Measurements from ENCODE around the gene IZUMO1.
"Not testable (repeated sequence)": the region's sequence is repeated elsewhere in the genome, so short reads cannot be mapped to it uniquely, and the experiment has no call there.

The IZUMO1 gene

DNA sequence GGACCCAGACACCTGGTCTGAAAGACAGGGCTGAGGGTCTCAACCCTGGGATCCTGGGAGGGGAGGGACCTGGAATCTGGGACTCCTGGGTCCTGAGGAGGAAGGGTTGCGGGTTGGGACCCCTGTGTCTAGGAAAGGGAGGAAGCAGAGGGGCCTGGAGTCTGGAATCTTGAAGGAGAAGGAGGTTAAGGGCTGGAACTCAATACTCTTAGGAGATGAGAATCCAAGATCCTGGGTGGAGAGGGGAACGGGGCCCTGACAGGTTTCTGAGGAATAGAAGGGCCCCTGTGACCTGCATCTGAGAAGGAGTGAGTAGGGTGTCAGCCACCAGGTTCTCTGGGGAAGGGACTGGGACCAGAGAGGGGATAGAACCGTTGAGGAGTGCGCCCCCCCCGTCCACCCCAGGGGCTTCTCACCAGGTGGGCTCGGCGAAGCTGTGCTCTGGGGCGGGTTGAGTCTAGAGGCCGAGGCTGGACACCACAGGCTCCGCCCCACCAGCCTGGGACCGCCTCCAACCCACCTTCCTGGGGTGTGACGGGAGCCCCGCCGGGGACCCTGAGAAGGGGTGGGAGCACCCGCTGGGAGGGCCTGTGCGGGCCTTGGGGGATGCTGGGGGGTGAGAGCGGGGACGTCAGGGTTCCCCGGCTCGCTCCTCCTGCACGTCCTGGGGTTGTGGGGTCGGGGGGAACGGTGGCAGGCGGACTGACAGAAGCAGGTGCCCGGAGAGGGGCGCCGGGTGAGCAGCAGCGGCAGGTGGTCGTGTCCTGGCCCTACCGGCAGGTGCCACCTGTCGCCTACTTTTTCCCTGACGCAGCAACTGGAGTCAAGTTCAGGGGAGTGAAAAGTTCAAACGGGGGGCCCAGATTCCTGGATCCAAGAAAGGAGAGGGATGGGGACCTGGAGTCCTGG lies 27.2 kb downstream of the IZUMO1 start, which contains the start of gene MAMSTR:
TSS of gene MAMSTR (minus strand) at position 463 of the 909 bp plus-strand sequence. CDS start 694 bp downstream, outside the sequence.
- DNase-seq (ENCODE audit: low spot score): no peak
- TF ChIP-seq CTCF (IDR thresholded peaks at IDR 0.05; ENCODE audit: extremely low read depth, missing control alignments): no peak

GRCh38 chr19:48718711-48719231 lies 27.9 kb downstream of the IZUMO1 start:
- no peak for TF ChIP-seq CTCF (IDR thresholded peaks at IDR 0.05; ENCODE audit: extremely low read depth, missing control alignments)
- no peak for DNase-seq (ENCODE audit: low spot score)

DNA sequence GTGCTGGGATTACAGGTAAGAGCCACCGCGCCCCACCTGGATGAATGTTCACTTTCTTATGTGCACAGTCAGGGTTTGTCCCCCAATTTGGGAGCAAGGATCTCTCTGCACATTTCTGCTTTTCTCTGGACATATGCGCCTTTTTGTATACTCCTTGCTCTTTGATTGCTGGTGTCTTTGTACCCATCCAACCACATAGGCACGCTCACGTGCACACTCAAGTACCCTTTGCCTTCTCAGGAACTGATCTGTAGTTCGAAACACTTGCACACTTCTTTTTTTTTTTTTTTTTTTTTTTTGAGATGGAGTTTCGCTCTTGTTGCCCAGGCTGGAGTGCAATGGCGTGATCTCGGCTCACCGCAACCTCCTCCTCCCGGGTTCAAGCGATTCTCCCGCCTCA lies 28.6 kb downstream of the IZUMO1 start:
- DNase-seq (ENCODE audit: low spot score): not testable (repeated sequence)

GRCh38 chr19:48716562-48717291 lies 30.0 kb downstream of the IZUMO1 start:
- no peak for DNase-seq (ENCODE audit: low spot score)
- no peak for TF ChIP-seq CTCF (IDR thresholded peaks at IDR 0.05; ENCODE audit: extremely low read depth, missing control alignments)

DNA sequence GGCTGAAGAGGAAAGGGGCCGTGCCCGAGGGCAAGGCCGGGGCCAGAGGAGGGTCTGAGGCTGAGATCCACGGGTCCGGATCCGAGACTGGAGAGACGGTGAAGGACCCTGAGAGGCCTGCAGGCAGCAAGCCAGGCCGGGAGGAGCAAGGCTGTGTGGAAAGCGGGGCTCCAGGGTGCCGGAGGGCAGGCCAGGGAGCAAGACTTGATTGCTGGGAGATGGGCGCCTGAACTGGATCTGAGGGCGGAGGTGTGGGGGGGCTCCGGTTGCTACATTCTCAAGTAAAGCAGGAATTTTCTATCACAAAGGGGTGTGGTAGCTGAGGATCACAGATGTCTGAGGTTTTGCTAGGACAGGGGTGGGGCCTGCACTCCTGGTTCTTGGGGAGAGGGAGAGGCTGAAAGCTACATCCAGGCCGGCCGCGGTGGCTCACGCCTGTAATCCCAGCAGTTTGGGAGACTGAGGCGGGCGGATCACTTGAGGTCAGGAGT lies 31.0 kb downstream of the IZUMO1 start:
- no peak for TF ChIP-seq CTCF (IDR thresholded peaks at IDR 0.05; ENCODE audit: extremely low read depth, missing control alignments)
- DNase-seq (ENCODE audit: low spot score): no peak

- TF ChIP-seq CTCF (IDR thresholded peaks at IDR 0.05; ENCODE audit: extremely low read depth, missing control alignments): no peak
- peak; percentile 17 for DNase-seq (ENCODE audit: low spot score)
These were observed 31.7 kb downstream of the IZUMO1 start for GRCh38 chr19:48714759-48715675.
